T-cell (primary cell): ENCODE results near the gene BUB1B. TPM values are rescaled to one million over a fixed set of nuclear protein-coding genes. Genes with fewer than 3 reads are reported as not detected.

ENCODE experiments used
- ATAC-seq, 4 experiments: fragments of 200-7000 bp in 3 of 4; fragments of 150-1000 bp in 1 of 4; cut with Tn5 transposase; replicated peaks in 1 of 4; 1 replicate in 3 of 4; 2 replicates in 1 of 4; pipeline ENCODE4 v1.10.0; 2021; ENCODE audit warnings: moderate library complexity in 3 of 4, mild to moderate bottlenecking in 2 of 4, moderate number of reproducible peaks in 1 of 4
- CTCF ChIA-PET, 2 donors: fragments of 300-600 bp; sonication (Branson Sonifier 250); formaldehyde crosslinking; loops; one replicate each; lab custom pipeline; 2022; ENCODE audit warnings: antibody characterized with exemption in 2 of 2; lab: Charles Lee
- POLR2A ChIA-PET, 2 donors: fragments of 300-600 bp; sonication (Branson Sonifier 250); formaldehyde crosslinking; loops; one replicate each; lab custom pipeline; 2022; ENCODE audit warnings: antibody characterized with exemption in 2 of 2; lab: Charles Lee
- DNase-seq, 35 experiments: peaks; one replicate each; pipeline versions ENCODE4 v3.0.0 to v3.0.0-alpha.2; 2013 to 2023
- H3K27ac ChIP-seq: one replicate; pipeline ENCODE4 v1.5.1; 2013; ENCODE audit warnings: low read length
- H3K27me3 ChIP-seq, 2 experiments: replicated peaks in 1 of 2; 1 replicate in 1 of 2; 2 replicates in 1 of 2; pipeline versions ENCODE4 v1.6.1 to v1.7.0; 2013; ENCODE audit warnings: low read length in 1 of 2, mixed read lengths in 1 of 2; ENCODE audit not compliant: control insufficient read depth in 2 of 2, insufficient read depth in 2 of 2; ENCODE audit errors: extremely low read depth in 1 of 2
- H3K36me3 ChIP-seq, 2 donors: 1 replicate in 1 of 2; 2 replicates in 1 of 2; pipeline versions ENCODE4 v1.6.1 to v1.7.0; 2013; ENCODE audit warnings: low read length in 1 of 2; ENCODE audit not compliant: control insufficient read depth in 2 of 2, insufficient read depth in 1 of 2; ENCODE audit errors: extremely low read depth in 1 of 2
- H3K4me1 ChIP-seq, 2 experiments: 1 replicate in 1 of 2; 2 replicates in 1 of 2; pipeline versions ENCODE4 v1.6.1 to v1.7.0; 2013; ENCODE audit warnings: low read length in 2 of 2, mixed read lengths in 1 of 2; ENCODE audit not compliant: insufficient read depth in 2 of 2, control insufficient read depth in 1 of 2; ENCODE audit errors: extremely low read depth in 1 of 2
- H3K4me3 ChIP-seq, 2 donors: 1 replicate in 1 of 2; 2 replicates in 1 of 2; pipeline versions ENCODE4 v1.5.1 to v1.7.0; 2013; ENCODE audit warnings: mild to moderate bottlenecking in 2 of 2, low read length in 1 of 2, moderate library complexity in 1 of 2; ENCODE audit not compliant: control insufficient read depth in 1 of 2; ENCODE audit errors: extremely low read depth in 1 of 2
- H3K9me3 ChIP-seq: 2 replicates; pipeline ENCODE4 v1.7.0; 2013
- H3K27ac Mint-ChIP-seq, 2 donors: one replicate each; pipeline ENCODE4 v1.8.0; 2020 to 2021; ENCODE audit warnings: mild to moderate bottlenecking in 2 of 2, mixed read lengths in 2 of 2
- H3K27me3 Mint-ChIP-seq, 2 donors: one replicate each; pipeline ENCODE4 v1.8.0; 2021 to 2022; ENCODE audit warnings: mixed read lengths in 2 of 2
- H3K36me3 Mint-ChIP-seq: one replicate; pipeline ENCODE4 v1.8.0; 2021; ENCODE audit warnings: mixed read lengths
- H3K4me1 Mint-ChIP-seq, 3 donors: one replicate each; pipeline ENCODE4 v1.8.0; 2020 to 2022; ENCODE audit warnings: mixed read lengths in 3 of 3, mild to moderate bottlenecking in 1 of 3
- H3K4me3 Mint-ChIP-seq, 3 donors: one replicate each; pipeline ENCODE4 v1.8.0; 2020 to 2022; ENCODE audit warnings: mild to moderate bottlenecking in 3 of 3, mixed read lengths in 3 of 3, moderate library complexity in 3 of 3
- H3K9me3 Mint-ChIP-seq, 3 donors: one replicate each; pipeline ENCODE4 v1.8.0; 2020 to 2022; ENCODE audit warnings: mixed read lengths in 3 of 3
- WGBS: methylation state at CpG from one replicate; pipeline ENCODE4 v1.1.5; 2013; ENCODE audit warnings: missing lambda C conversion rate; ENCODE audit not compliant: insufficient coverage; 5-methylcytosine and 5-hydroxymethylcytosine counted together
- total RNA-seq, 35 experiments: library from RNA in 6 of 35; stranded (reverse) in 6 of 35; fragments of 120-200 nt in 1 of 35; gene quantifications; one replicate each; pipeline versions ENCODE4 v1.2.1 to v1.2.4 and lab custom pipeline; 2013 to 2026

BUB1B gene
- total RNA-seq, 5 donors from 2014 or later (not counting 1 experiment from before 2014, with no cell fraction given): 0.79 to 2.2 (median 1.9) TPM

GRCh38 chr15:40233727-40234577, 73.1 kb downstream of the BUB1B start:
- peaks cover 10 to 13% of the 10 kb centered on the region in 2 donors for H3K27me3 Mint-ChIP-seq
- Histone ChIP-seq H3K9me3 (no peaks in the 10 kb centered on the region), H3K4me1 (peaks cover 0 to 3% of the 10 kb centered on the region in 2 experiments), H3K36me3 (no peaks in the 10 kb centered on the region), H3K27ac (no peak overlapping the region), H3K27me3 (peaks cover 0 to 10% of the 10 kb centered on the region in 2 experiments), H3K4me3 (no peak overlapping the region)
- H3K9me3 Mint-ChIP-seq: no peaks in the 10 kb centered on the region
- DNase-seq (no peak), ATAC-seq (no peak)
- H3K4me1 Mint-ChIP-seq: peaks cover 0 to 4% (median 3%) of the 10 kb centered on the region in 3 donors
- POLR2A ChIA-PET: no interaction called here
- CTCF ChIA-PET: no interaction called here
- no peak overlapping the region for H3K27ac Mint-ChIP-seq
- no peaks in the 10 kb centered on the region for H3K36me3 Mint-ChIP-seq
- whole genome bisulfite sequencing: 100% methylated on average over 3 of the region's 11 CpGs
- H3K4me3 Mint-ChIP-seq: no peak overlapping the region

- ChIA-PET POLR2A (no interaction called here), CTCF (interaction anchor here in 1 of 2 donors (0.6 kb wide), 1 partner anchor 357 kb away, joined by 4 read pairs; no protein-coding TSS in a partner anchor)
- H3K4me1 ChIP-seq: peaks cover 0 to 11% of the 10 kb centered on the region in 2 experiments
- no peaks in the 10 kb centered on the region for H3K9me3 ChIP-seq
- no peaks in the 10 kb centered on the region for H3K36me3 ChIP-seq
- H3K9me3 Mint-ChIP-seq: no peaks in the 10 kb centered on the region
- ATAC-seq: no peak
- no peaks in the 10 kb centered on the region for H3K36me3 Mint-ChIP-seq
- no peak for DNase-seq
- H3K27ac ChIP-seq: no peak overlapping the region
- H3K27ac Mint-ChIP-seq: no peak overlapping the region
- H3K4me3 Mint-ChIP-seq: no peak overlapping the region
- WGBS: 93% methylated on average over 2 of the region's 4 CpGs
- peaks cover 0 to 18% of the 10 kb centered on the region in 2 experiments for H3K27me3 ChIP-seq
- peaks cover 15 to 19% of the 10 kb centered on the region in 2 donors for H3K27me3 Mint-ChIP-seq
- H3K4me3 ChIP-seq: no peak overlapping the region
- peaks cover 6 to 9% (median 9%) of the 10 kb centered on the region in 3 donors for H3K4me1 Mint-ChIP-seq
These were observed 73.9 kb downstream of the BUB1B start for GRCh38 chr15:40234783-40235182.

- DNase-seq (peak in 1 of 35 experiments; percentile 20), ATAC-seq (no peak)
- no peak overlapping the region for H3K4me3 Mint-ChIP-seq
- POLR2A ChIA-PET: no interaction called here
- no peak overlapping the region for H3K27ac Mint-ChIP-seq
- CTCF ChIA-PET: interaction anchor here (0.6 to 0.7 kb wide), 2 partner anchors 220 to 358 kb away, joined by 3 to 4 read pairs; no protein-coding TSS in a partner anchor
- no peak overlapping the region for H3K27ac ChIP-seq
- peaks cover 0 to 11% of the 10 kb centered on the region in 2 experiments for H3K4me1 ChIP-seq
- H3K9me3 Mint-ChIP-seq: no peaks in the 10 kb centered on the region
- peaks cover 0 to 23% of the 10 kb centered on the region in 2 experiments for H3K27me3 ChIP-seq
- peaks cover 6 to 9% (median 9%) of the 10 kb centered on the region in 3 donors for H3K4me1 Mint-ChIP-seq
- no peaks in the 10 kb centered on the region for H3K9me3 ChIP-seq
- no peak overlapping the region for H3K4me3 ChIP-seq
- H3K27me3 Mint-ChIP-seq: peaks cover 16 to 24% of the 10 kb centered on the region in 2 donors
- no peaks in the 10 kb centered on the region for H3K36me3 ChIP-seq
- no peaks in the 10 kb centered on the region for H3K36me3 Mint-ChIP-seq
- whole genome bisulfite sequencing: no CpG with 5 or more reads among the region's 4 CpGs
These were observed 74.5 kb downstream of the BUB1B start for GRCh38 chr15:40235201-40235885.

GRCh38 chr15:40238532-40239403, 77.9 kb downstream of the BUB1B start, which contains the start of gene PAK6:
Gene PAK6 (plus strand): TSS chr15:40239063. CDS start chr15:40264786, 25,723 bp downstream.
- Histone ChIP-seq H3K9me3 (no peaks in the 10 kb centered on the region), H3K4me1 (peaks cover 0 to 11% of the 10 kb centered on the region in 2 experiments), H3K4me3 (peak within 1 kb of the TSS in 1 of 2 donors; percentile 46), H3K27me3 (peaks cover 0 to 44% of the 10 kb centered on the region in 2 experiments), H3K27ac (no peak within 1 kb of the TSS), H3K36me3 (no peaks in the 10 kb centered on the region)
- 4% methylated on average over 28 of the region's 39 CpGs for WGBS
- Mint-ChIP-seq H3K36me3 (no peaks in the 10 kb centered on the region), H3K4me3 (peak within 1 kb of the TSS; percentile 17 to 49 (median 46)), H3K27me3 (peaks cover 16 to 30% of the 10 kb centered on the region in 2 donors), H3K27ac (peak within 1 kb of the TSS in 1 of 2 donors; percentile 33), H3K4me1 (peaks cover 6 to 9% (median 9%) of the 10 kb centered on the region in 3 donors), H3K9me3 (no peaks in the 10 kb centered on the region)
- DNase-seq (peak in 9 of 35 experiments; percentile 2 to 27 (median 12)), ATAC-seq (peak in 1 of 4 experiments; percentile 47)
- CTCF ChIA-PET: interaction anchor here (0.6 to 0.7 kb wide), 3 partner anchors 16 to 101 kb away, joined by 3 to 10 read pairs (median 4); no protein-coding TSS in a partner anchor
- POLR2A ChIA-PET: interaction anchor here in 1 of 2 donors (1.0 kb wide), 1 partner anchor 12 kb away, joined by 3 read pairs; no protein-coding TSS in a partner anchor

- ChIA-PET POLR2A (interaction anchor here in 1 of 2 donors (1.0 kb wide), 1 partner anchor 11 kb away, joined by 3 read pairs; no protein-coding TSS in a partner anchor), CTCF (interaction anchor here in 1 of 2 donors (0.6 kb wide), 1 partner anchor 22 kb away, joined by 3 read pairs; no protein-coding TSS in a partner anchor)
- peaks cover 6 to 9% (median 9%) of the 10 kb centered on the region in 3 donors for H3K4me1 Mint-ChIP-seq
- Histone ChIP-seq H3K27me3 (peaks cover 0 to 44% of the 10 kb centered on the region in 2 experiments), H3K36me3 (no peaks in the 10 kb centered on the region), H3K4me3 (peak overlapping the region in 1 of 2 donors; percentile 46), H3K4me1 (peaks cover 0 to 11% of the 10 kb centered on the region in 2 experiments), H3K9me3 (no peaks in the 10 kb centered on the region), H3K27ac (no peak overlapping the region)
- H3K27ac Mint-ChIP-seq: peak overlapping the region in 1 of 2 donors; percentile 33
- peaks cover 16 to 30% of the 10 kb centered on the region in 2 donors for H3K27me3 Mint-ChIP-seq
- H3K4me3 Mint-ChIP-seq: peak overlapping the region in 1 of 3 donors; percentile 40
- no peaks in the 10 kb centered on the region for H3K9me3 Mint-ChIP-seq
- H3K36me3 Mint-ChIP-seq: no peaks in the 10 kb centered on the region
- ATAC-seq (no peak), DNase-seq (peak in 1 of 35 experiments; percentile 5)
- WGBS: 83% methylated on average over 2 of the region's 5 CpGs
These were observed 78.5 kb downstream of the BUB1B start for GRCh38 chr15:40239404-40239692.
